Brain microvascular endothelial cell (primary cell): Measurements from ENCODE around the gene TTLL3.

ENCODE experiments used
- DNase-seq: peaks from one replicate; pipeline ENCODE4 v3.0.0-alpha.2; 2020
- H3K27ac ChIP-seq: fragments of 250-450 bp; sonication (Bioruptor Pico); 2 replicates; pipeline ENCODE4 v1.5.1; 2020; ENCODE audit warnings: mild to moderate bottlenecking, moderate library complexity
- H3K27me3 ChIP-seq: fragments of 250-450 bp; sonication (Bioruptor Pico); replicated peaks from 2 replicates; pipeline ENCODE4 v1.5.1; 2020; ENCODE audit warnings: mild to moderate bottlenecking
- H3K36me3 ChIP-seq: fragments of 250-450 bp; sonication (Bioruptor Pico); replicated peaks from 2 replicates; pipeline ENCODE4 v1.5.1; 2020; ENCODE audit warnings: mild to moderate bottlenecking
- H3K4me3 ChIP-seq: 2 replicates; pipeline ENCODE4 v1.5.1; 2011; ENCODE audit warnings: low read depth, mild to moderate bottlenecking, control low read depth, low read length, moderate library complexity
- in situ Hi-C: cut with HindIII; loops from 2 replicates; pipeline ENCODE4 v1.10.0; 2017; ENCODE audit warnings: low sequenced_read_pairs, low pct_ligation_motif_present
- TF ChIP-seq, protein P1 (sequence below): IDR thresholded peaks from 2 replicates; pipeline ENCODE4 v1.5.1; 2011; ENCODE audit warnings: low read depth, mild to moderate bottlenecking, moderate library complexity, low read length, control low read depth, inconsistent platforms; ENCODE audit errors: missing control alignments

Gene TTLL3

DNA sequence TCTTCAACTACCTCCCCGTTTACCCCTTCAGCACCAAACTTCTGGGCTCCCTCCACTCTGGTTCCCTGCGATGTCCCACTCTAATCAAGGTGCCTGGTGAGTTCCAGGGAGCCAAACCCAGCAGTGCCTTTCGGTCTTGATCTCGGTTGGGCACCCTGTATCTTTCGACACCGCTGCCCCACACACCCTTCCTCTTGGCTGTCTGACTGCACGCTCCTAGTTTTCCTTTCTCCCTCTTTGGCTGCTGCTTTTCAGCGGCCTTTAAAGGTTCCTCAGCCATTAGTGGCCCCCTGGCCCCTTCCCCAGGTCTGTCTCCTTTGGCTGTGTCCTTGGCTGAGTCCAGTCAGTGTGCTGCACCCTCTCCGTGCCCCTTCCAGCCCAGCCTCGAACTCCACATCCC is 784 bp downstream of the TTLL3 start:
- Histone ChIP-seq H3K36me3 (peaks cover 21% of the 10 kb centered on the region), H3K4me3 (peak overlapping the region; percentile 54), H3K27ac (no peak overlapping the region), H3K27me3 (no peaks in the 10 kb centered on the region)
- no peak for DNase-seq
- TF ChIP-seq, protein P1, sequence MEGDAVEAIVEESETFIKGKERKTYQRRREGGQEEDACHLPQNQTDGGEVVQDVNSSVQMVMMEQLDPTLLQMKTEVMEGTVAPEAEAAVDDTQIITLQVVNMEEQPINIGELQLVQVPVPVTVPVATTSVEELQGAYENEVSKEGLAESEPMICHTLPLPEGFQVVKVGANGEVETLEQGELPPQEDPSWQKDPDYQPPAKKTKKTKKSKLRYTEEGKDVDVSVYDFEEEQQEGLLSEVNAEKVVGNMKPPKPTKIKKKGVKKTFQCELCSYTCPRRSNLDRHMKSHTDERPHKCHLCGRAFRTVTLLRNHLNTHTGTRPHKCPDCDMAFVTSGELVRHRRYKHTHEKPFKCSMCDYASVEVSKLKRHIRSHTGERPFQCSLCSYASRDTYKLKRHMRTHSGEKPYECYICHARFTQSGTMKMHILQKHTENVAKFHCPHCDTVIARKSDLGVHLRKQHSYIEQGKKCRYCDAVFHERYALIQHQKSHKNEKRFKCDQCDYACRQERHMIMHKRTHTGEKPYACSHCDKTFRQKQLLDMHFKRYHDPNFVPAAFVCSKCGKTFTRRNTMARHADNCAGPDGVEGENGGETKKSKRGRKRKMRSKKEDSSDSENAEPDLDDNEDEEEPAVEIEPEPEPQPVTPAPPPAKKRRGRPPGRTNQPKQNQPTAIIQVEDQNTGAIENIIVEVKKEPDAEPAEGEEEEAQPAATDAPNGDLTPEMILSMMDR = no peak
- in situ Hi-C loops = no loop called here

DNA sequence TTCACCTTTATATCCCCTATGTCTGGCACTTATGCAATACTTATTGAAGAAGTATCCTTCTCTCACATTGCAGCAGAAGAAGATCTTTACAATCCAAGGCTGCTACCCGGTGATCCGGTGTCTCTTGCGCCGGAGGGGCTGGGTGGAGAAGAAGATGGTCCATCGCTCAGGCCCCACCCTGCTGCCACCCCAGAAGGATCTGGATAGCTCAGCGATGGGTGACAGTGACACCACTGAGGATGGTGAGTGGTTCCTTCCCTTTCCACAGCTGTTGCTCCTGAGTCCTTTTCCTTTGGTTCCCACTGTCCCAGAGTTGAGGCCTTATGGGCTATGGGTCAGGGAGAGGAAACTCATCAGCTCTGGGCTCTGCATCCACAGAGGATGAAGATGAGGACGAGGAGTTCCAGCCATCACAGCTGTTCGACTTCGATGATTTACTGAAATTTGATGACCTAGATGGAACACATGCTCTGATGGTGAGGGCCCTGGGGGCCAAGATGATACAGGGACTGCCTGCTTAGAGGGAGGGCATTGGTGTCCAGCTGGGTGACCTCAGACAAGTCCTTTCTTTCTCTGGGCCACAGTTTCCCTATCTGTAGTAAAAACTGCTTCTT is 2.9 kb downstream of the TTLL3 start:
- TF ChIP-seq, protein P1 = no peak
- H3K27ac ChIP-seq = no peak overlapping the region
- H3K36me3 ChIP-seq = peaks cover 5% of the 10 kb centered on the region
- DNase-seq = no peak
- H3K4me3 ChIP-seq = no peak overlapping the region
- H3K27me3 ChIP-seq = no peaks in the 10 kb centered on the region
- in situ Hi-C loops = no loop called here

DNA sequence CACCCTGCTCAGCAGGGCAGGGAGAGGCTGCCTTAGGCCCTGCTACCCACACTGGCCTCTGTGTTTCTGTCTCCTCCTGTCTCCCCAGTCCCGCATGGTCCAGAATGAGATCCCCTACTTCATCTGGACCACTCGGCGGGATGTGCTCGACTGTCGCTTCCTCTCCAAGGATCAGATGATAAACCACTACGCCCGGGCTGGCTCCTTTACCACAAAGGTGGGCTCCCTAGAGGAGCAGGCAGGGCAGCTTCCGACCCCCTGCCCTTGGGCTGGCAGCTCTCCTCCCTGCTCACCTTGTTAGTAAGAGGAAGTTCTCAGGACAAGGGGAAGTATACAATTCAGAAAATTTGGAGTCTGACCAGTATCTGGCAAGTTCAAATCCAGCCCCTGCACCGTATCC is 5.9 kb downstream of the TTLL3 start:
- Histone ChIP-seq H3K27ac (no peak overlapping the region), H3K27me3 (no peaks in the 10 kb centered on the region), H3K4me3 (no peak overlapping the region), H3K36me3 (peaks cover 3% of the 10 kb centered on the region)
- TF ChIP-seq, protein P1 = no peak
- in situ Hi-C loops = no loop called here
- no peak for DNase-seq

DNA sequence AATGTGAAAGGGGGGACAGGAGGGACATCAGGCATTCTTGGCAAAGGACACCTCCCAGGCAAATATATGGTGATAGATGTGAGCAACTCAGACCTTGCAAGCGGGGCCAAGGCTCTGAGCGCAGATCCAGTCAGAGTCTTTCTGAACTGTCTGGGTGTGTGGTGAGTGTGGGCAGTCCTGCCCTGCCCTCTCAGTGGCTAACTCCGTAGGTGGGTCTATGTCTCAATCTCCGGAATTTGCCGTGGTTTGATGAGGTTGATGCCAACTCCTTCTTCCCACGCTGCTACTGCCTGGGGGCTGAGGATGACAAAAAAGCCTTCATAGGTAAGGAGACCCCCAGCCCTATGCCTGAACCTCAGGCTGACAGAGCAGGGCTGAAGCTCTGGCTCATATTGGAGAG is 7.4 kb downstream of the TTLL3 start:
- Histone ChIP-seq H3K27me3 (no peaks in the 10 kb centered on the region), H3K27ac (no peak overlapping the region), H3K36me3 (peaks cover 3% of the 10 kb centered on the region), H3K4me3 (no peak overlapping the region)
- DNase-seq = no peak
- TF ChIP-seq, protein P1 = no peak
- in situ Hi-C loops = no loop called here

DNA sequence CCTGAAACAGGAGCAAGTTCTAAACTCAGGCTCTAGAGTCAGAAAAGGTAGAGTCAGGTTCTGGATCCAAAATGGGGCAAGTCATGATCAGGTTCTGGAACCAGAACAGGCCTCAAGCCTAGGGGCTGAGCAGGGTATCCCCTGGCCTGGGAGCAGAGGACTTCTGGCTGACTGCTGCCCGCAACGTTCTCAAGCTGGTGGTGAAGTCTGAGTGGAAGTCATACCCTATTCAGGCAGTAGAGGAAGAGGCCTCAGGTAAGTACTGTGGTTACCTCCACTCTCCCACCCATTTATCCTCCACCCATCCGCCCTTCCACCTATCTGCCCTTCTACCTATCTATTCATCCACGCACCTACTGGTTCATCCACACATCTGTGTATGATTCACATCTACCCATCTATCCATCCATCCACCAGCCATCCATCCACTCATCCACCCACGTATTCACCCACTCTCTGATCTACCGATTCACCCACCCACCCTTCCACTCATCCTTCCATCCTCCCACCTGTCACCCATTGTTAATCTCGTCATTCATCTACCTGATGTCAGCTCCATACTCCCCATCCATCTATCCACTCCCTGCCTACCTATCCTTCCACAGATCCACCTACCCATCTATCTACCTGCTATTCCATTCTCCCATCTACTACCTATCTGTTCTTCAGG is 8.7 kb downstream of the TTLL3 start:
- H3K27ac ChIP-seq = no peak overlapping the region
- H3K4me3 ChIP-seq = no peak overlapping the region
- no peak for DNase-seq
- in situ Hi-C loops = no loop called here
- TF ChIP-seq, protein P1 = no peak
- peaks cover 3% of the 10 kb centered on the region for H3K36me3 ChIP-seq
- no peaks in the 10 kb centered on the region for H3K27me3 ChIP-seq
